ENCODE data around the gene PLCD3. TPM values are rescaled to one million over a fixed set of nuclear protein-coding genes. Genes with fewer than 3 reads are reported as not detected.

PLCD3 gene
- total RNA-seq, 1 donor from 2014 or later, result 63.6 TPM

GRCh38 chr17:45117848-45118646 is 14.3 kb downstream of the PLCD3 start:
- no peak for DNase-seq (ENCODE audit: low spot score)

- no peak for DNase-seq (ENCODE audit: low spot score)
Measured at GRCh38 chr17:45117334-45117733, 15.0 kb downstream of the PLCD3 start.

- DNase-seq (ENCODE audit: low spot score), result no peak
Measured at GRCh38 chr17:45116434-45117016, 15.8 kb downstream of the PLCD3 start.

- DNase-seq (ENCODE audit: low spot score), result no peak
Measured at GRCh38 chr17:45115871-45116270, 16.4 kb downstream of the PLCD3 start.

- DNase-seq (ENCODE audit: low spot score), result no peak
Measured at GRCh38 chr17:45115015-45115625, 17.2 kb downstream of the PLCD3 start.

GRCh38 chr17:45114117-45114932 is 18.0 kb downstream of the PLCD3 start:
- no peak for DNase-seq (ENCODE audit: low spot score)

- DNase-seq (ENCODE audit: low spot score), result no peak
Measured at GRCh38 chr17:45113424-45113754, 18.9 kb downstream of the PLCD3 start.

- DNase-seq (ENCODE audit: low spot score), result no peak
Measured at GRCh38 chr17:45112559-45113423, 19.5 kb downstream of the PLCD3 start.

GRCh38 chr17:45111850-45112249 is 20.5 kb downstream of the PLCD3 start:
- DNase-seq (ENCODE audit: low spot score), result no peak

- DNase-seq (ENCODE audit: low spot score), result peak; percentile 52
Measured at GRCh38 chr17:45110676-45111611, 21.4 kb downstream of the PLCD3 start.

- no peak for DNase-seq (ENCODE audit: low spot score)
Measured at GRCh38 chr17:45108595-45109521, 23.5 kb downstream of the PLCD3 start.

- DNase-seq (ENCODE audit: low spot score), result no peak
Measured at GRCh38 chr17:45108051-45108450, 24.3 kb downstream of the PLCD3 start.

GRCh38 chr17:45107293-45108010 is 24.9 kb downstream of the PLCD3 start:
- DNase-seq (ENCODE audit: low spot score), result no peak

- DNase-seq (ENCODE audit: low spot score), result no peak
Measured at GRCh38 chr17:45106582-45106981, 25.7 kb downstream of the PLCD3 start.

- DNase-seq (ENCODE audit: low spot score), result no peak
Measured at GRCh38 chr17:45106096-45106495, 26.2 kb downstream of the PLCD3 start.

- no peak for DNase-seq (ENCODE audit: low spot score)
Measured at GRCh38 chr17:45104907-45105624, 27.2 kb downstream of the PLCD3 start.

GRCh38 chr17:45104497-45104896 is 27.8 kb downstream of the PLCD3 start:
- no peak for DNase-seq (ENCODE audit: low spot score)

- no peak for DNase-seq (ENCODE audit: low spot score)
Measured at GRCh38 chr17:45104029-45104428, 28.3 kb downstream of the PLCD3 start.
